Activated T-cell treated with anti-CD3 and anti-CD28 coated beads for 4 hours (primary cell): ENCODE data around the gene MOCS3.

Experiments used
- DNase-seq: peaks from one replicate; pipeline ENCODE4 v3.0.0-alpha.2; 2020

MOCS3 gene

DNA sequence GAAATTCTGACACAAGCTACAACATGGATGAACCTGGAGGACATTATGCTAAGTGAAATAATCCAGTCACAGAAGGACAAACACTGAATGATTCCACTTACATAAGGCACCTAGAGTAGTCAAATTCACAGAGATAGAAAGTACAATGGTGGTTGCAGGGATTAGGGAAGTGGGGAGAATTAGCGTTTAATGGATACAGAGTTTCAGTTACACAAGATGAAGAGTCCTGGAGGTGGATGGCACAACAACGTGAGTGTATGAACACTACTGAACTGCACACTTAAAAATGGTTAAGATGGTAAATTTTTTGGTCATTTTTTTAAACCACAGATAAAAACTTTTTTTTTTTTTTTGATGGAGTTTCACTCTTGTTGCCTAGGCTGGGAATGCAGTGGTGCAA lies 24.7 kb downstream of the MOCS3 start:
- DNase-seq: no peak

DNA sequence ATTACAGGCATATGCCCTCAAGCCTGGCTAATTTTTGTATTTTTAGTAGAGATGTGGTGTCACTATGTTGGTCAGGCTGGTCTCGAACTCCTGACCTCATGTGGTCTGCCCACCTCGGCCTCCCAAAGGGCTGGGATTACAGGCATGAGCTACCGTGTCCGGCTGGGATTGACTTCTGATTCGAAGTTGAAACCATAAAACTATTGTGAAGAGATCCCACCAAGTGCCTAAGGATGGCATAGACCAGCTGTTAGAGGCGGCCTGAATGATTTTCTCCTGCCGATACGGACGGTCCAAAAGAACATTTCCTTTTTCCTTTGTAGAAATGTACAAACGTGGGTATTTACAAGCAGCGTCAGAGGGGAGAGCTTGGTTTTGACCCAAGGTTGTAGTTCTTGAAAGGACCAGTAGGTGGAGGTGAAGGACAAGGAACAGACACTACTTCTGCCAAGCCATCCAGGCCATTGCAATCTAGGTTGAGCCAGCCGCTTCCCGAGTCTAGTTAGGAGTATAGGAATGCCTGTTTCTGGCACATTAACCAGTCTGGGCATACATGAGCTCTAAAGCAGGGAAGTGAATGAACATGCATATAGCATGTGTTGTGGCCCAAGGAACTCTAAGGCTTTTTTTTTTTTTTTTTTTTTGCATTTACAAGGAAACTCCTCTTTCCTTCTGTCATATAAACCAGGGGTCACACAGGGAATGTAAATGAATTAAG lies 29.0 kb downstream of the MOCS3 start:
- DNase-seq: peak; percentile 60

DNA sequence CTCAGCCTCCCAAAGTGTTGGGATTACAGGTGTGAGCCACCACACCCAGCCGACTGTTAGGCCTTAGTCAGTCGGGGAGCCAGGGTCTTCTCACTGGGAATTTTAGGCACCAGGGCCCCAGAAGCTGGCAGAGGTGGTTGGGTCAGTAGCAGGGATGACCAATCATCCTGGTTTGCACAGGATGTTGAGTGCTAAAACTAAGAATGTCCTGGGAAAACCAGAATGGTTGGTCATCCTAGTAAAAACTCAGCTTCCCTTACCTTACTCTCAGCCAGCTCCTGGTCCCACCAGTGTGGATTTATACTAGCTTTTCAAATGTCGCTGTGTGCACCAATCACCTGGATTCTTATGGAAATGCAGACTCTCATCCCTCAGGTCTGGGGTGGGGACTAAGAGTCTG lies 32.5 kb downstream of the MOCS3 start:
- DNase-seq: no peak

DNA sequence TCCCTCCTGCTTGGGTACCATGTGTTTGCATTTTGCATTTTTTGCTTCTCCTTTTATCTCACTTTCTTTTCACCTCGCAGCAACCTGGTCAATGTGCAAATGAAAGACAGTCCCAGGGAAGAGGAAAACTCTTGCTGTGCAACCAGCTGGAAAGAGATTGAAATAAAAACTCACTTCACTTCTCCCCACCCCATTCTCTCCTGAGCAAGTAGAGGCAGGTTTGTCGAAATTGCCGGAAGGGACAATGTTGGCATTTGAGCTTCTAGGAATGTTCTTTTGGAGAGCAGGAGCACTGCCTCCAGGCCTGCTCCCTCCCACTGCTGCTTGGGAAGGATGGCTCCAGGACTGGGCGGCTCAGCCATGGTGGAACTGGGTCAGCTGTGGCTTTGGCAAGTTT lies 33.7 kb downstream of the MOCS3 start:
- no peak for DNase-seq

DNA sequence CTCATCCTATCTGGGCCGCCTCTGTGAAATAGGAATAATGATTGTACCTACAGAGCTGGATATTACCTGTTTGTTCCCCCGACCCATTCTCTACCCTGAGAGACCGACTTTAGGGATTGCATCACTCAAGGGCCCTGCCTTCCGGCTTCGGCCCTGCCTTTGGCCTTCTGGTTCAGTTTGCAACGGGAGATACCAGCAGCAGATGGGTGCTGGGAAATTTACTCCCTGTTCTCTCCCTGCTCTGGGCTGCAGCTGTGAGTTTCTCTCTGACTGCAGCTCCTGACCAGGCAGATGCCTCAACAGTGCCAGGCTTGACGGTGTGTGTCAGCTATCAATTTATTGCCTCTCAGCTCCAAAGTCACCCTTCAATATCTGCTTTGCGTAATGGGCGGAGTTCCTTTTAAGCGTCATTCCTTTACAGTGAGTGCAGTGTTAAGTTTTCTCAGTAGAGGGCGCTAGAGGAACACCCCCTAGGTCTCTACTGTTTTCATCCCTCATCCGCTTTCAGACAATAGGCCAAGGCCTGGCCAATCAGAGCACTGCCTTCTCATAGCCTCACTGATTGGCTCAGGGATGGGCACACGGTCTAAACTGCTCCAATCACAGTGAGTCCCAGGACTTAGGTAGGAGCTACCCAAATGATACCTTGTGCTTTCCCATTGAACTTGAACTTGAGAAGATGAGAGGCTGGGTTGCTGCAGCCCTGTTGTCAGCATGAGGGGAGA lies 34.3 kb downstream of the MOCS3 start:
- no peak for DNase-seq

DNA sequence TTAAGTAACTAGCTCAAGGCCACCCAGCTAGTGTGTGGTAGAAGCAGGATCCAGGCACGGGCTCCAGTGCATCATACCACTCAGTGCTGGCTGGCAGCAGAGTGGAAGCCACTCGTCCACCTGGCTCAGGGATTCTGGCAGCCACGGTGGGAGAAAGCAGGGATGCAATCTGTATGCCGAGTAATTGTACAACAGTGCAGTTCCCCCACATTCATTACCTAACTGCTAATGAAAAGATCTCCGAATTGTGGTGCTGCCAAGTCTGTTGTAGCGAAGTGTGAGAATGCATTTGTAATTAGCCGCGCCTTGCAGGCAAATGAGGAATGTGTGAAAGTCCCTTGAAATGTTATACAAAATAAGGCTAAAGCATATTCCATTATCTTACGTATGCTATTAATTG lies 35.3 kb downstream of the MOCS3 start:
- no peak for DNase-seq

DNA sequence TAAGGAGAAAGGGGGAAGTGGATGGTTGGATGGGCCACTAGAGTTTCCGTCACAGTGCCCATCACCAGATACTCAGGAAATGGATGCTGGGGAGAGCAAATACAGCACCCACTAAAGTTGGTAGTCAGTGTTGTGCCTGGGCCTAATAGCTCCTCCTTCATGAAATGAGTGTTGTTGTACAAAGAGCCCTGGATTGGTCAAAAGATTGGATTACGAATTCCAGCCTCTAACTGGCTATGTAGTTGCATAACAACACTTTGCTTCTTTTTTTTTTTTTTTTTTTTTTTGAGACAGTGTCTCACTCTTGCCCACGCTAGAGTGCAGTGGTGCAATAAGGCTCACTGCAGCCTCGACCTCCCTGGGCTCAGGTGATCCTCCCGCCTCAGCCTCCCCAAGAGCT lies 36.9 kb downstream of the MOCS3 start:
- no peak for DNase-seq

DNA sequence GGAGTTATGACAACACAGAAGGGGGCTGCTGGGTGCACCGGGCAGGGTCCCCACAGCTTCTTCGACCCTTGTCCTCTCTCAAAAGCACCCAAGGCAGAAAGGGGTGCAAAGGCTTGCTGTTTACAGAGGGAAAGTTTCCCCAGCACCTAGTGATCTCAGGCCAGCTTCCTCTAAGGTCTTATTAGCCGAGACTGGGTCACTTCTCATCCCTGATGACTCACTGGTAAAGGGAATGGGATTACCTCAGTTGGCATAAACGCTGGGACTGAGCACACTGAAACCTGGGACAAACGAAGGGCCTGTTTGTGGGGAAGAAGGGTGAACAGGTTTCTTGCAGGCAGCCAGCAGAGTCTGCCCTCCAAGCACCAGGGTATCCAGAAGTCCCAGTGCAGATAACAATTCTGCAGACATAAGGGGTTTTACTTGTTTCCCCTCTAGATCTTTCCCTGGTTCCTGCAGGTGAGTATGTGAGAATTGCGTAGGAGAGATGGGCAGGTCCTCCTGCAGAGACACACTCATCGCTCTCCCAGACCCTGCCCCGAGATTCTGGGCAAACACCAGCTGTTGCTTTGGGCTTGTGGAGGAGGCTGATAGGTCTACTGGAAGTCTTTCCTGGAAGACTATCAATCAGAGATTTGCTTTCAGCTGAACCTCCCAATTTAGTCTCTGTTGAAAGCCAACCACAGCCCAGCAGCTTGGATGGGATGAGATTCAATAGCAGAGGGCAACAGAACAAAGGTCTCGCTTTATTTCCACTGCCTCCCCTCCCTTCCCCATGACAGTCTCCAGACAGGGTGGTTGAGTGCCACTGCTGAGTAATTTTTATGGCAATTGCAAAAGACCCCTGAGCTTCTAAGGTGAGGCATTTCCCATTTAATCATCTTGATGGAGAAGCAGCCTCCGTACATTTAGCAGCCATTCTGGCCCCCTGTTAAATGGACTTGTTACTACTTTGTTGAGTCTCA lies 38.6 kb downstream of the MOCS3 start:
- DNase-seq: no peak

DNA sequence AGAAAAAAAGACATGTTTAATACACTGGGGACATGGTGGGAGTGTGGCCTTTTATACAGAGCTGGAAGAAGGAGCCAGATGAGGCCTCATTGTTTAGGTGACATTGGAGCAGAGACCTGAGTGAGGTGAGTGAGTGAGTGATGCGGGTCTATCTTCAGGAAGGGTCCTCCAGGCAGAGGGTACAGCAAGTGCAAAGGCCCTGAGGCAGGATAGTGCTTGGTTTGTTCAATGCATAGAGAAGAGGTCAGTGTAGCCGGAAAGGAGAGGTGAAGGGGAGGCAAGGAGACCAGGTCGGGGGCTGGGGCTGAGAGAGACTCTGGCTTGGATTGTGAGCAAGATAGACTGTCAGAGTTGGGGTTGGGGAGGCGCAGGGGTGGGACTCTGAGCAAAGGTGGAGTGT lies 40.7 kb downstream of the MOCS3 start:
- no peak for DNase-seq

DNA sequence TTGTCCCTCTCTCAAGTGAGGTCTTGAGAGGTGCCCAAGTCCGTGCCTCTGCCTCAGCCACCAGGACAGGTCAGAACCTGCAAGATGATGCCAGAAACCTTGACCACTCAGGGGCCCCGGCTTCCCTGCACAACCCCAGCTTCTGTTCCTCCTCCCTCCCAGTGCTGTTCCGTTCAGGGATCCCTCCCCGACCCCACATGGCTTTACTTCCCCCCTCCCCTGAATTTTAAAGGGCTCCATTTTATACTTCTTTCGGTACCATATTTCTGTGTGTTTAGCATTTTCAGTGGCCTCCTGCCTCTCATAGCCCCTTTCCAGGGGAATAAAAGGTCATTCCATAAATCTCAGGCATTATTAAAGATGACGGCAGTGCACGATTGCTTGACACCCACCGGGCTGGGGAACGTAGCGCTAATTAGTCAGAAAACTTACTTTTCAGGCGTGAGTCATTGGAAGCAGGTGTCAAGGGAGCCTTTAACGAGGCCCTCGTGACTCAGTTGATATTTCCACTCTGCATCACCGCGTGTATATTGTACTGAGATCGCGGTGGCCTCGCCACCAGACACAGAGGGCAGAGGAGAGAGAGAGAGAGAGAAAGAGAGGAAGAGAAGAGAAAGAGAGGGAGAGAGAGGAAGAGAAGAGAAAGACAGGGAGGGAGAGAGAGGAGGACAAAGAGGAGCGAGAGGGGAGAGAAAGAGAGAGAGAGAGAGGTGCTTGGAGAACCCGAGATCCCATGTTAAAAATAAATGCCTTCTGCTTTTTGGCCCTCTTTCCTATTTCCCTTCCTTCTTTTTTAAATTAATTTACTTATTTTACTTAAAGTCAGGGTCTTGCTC lies 43.0 kb downstream of the MOCS3 start:
- DNase-seq: no peak

DNA sequence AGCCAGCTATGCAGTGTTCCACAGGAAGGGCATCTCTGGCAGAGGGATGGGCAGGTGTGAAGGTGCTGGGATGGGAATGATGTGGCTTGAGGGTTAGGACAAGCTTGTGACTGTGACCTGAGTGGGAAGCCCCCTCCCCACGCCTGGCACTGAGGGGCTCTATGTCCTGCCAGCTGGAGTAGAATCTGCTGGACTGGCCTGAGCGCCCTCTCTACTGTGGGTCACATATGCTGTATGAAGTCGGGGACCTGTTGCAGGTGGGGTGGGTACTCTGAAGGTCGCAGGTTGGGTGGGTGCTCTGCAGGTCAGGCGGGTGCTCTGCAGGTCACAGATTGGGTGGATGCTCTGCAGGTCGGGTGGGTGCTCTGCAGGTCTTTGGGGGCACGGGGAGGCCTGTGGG lies 44.0 kb downstream of the MOCS3 start:
- no peak for DNase-seq

DNA sequence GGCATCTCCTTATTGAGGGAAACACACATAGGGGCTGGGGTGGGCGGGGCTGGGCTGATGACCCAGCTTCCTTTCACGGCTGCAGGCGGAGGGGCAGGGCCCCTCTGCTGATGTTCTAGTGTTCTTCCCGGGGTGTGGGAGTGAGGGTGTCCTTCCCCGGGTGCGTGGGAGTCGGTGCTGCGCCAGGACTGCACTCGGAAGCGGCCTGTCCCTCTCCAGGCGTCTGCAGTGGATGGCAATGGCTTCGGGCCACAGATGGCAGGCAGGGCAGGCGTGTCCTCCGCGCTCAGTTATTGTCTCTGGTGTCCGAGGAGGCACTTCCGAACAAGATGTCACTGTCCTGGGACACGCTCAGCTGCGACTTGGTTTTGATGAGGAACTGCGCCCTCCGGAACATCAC lies 45.1 kb downstream of the MOCS3 start:
- DNase-seq: no peak

DNA sequence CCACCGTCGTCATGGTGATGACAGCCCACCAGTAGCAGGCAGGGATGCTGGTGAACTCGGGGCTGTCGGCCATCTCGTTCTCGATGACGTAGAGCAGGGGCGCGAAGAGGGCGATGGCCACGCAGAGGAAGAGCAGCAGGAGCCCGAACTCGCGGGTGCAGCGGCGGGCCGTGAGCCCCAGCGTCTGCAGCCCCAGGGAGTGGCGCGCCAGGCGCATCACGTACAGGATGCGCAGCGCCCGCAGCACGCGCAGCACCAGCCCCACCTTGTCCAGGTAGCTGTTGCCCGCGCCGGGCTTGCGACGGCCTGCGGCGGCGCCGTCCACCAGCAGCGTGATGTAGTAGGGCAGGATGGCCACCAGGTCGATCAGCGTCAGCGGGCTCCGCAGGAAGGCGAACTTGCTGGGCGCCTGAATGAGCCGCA lies 45.7 kb downstream of the MOCS3 start:
- DNase-seq: no peak

DNA sequence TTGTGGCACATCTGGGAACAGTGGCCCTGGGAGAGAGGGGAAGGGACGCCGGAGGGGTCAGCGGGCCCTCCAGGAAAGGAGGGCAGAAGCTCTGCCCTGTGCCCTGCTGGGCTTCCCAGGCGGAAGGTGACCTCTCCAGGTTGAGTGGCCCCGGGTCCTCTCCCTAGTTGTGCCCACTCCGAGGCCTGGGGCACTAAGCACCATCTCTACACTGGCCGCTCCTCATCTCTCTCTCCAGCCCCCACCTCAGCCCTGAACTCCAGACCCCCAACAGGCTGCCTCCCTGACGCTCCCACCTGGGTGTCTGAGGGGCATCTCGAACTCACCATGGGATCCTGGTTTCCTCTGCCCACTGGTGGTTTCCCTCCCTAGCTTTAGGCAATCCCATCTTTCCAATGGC lies 46.2 kb downstream of the MOCS3 start:
- DNase-seq: no peak

DNA sequence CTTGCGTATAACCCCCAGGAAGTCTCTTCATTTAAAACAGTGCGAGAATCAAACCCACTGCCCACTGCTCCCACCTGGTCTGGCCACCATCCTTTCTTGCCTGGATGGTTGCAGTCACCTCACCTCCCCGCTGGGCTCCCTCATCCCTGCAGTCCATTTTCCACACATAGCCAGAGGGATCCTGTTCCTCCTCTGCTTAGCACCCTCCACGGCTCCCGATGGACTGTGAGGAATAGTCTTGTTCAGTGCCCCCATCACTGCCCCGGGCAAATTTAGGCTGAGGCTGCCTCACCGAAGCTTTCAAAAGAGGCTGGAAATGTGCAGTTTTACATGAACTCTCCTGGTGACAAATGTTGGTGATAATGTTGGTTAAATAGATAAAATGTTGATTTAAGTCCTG lies 46.6 kb downstream of the MOCS3 start:
- no peak for DNase-seq

DNA sequence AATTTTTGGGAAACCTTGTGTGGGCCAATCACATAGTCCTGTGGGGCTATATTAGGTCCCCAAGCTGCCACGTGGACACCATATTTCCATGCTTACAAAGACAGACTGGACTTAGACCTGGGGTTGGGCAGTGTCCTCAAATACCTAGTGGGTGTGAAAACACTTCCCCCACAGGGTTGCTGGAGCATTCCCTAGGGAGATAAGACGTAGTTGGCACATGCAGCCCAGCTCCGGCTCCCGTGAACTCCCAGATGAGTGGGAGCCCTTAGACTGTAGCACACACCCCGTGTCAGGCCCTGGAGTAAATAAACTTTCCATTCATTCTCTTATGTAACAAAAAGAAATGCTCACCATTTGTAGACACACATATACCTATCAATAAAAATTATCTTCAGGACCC lies 50.1 kb downstream of the MOCS3 start:
- no peak for DNase-seq

DNA sequence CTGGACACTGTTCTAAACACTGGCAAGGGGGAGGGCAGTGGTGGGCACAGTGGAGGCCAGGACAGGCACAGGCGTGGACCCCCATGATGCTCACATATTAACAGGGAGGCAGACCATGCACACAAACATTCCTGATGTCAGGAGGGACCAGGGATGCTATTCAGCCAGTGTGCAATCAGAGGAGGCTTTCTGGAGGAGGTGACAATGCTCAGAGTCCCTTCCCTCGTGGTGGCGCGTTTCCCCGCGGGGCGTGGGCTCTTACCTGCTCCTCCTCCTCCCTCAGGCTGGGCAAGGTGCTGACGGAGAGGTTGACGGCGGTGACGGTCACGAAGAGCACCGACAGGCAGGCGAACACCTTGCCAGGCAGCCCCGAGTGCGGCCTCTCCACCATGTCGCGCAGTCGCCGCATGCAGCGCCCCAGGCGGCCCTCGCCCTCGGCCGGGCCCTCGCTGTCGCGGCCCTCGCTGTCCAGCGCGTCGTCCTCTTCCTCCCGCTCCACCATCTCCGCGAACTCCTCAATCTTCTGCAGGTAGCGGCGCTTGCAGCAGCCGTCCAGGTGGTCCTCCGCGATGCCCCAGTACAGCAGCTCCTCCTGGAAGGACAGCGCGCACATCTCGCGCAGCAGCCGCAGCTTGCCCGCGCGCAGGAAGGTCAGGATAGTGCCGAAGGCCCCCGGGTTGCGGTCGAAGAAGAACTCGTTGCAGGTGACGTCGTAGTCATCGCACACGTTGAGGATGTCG lies 50.9 kb downstream of the MOCS3 start:
- no peak for DNase-seq

DNA sequence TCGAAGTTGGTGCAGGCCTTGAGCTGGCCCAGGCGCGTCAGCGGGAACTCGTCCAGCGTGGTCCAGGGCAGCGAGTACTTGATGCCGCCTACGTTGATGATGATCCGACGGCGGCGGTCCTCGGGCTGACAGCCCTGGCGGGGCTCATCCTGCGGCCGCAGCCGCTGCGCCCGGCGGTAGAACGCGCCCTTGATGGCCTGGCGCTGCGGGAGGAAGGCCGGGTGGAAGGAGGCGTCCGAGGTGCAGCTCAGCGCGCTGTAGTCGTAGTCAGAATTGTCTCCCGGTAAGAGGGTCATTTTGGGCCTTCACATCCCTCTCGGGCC lies 51.4 kb downstream of the MOCS3 start:
- no peak for DNase-seq

DNA sequence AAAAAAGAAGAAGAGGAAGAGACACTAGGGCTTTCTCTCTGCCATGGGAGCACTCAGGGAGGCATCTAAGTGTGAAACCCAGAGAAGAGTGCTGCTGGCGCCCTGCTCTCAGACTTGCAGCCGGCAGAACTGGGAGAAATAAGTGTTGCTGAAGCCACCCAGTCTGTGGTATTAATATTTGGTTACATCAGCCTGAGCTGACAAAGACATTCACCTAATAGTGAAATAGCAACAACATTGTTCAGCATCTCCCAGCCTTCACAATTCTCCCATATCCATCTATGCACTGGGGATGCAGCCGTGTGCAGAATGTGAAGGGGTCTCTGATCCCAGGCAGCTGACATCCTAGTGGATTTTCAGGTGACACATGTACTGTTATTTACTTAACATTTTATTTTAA lies 52.3 kb downstream of the MOCS3 start:
- no peak for DNase-seq

DNA sequence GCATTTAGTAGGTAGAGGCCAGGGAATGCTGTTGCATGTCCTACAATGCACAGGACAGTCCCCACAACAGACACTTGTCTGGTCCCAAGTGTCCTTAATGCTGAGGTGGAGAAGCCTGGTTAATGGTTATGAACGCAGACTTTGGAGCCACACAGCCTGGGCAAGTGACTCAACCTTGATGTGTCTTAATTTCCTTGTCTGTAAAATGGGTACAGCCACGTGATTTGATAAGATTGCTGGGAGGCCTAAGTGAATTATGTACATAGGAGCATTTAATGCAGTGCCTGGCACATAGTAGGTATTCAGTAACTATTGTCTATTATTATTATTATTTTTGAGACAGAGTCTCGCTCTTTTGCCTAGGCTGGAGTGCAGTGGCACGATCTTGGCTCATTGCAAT lies 52.9 kb downstream of the MOCS3 start:
- DNase-seq: no peak

DNA sequence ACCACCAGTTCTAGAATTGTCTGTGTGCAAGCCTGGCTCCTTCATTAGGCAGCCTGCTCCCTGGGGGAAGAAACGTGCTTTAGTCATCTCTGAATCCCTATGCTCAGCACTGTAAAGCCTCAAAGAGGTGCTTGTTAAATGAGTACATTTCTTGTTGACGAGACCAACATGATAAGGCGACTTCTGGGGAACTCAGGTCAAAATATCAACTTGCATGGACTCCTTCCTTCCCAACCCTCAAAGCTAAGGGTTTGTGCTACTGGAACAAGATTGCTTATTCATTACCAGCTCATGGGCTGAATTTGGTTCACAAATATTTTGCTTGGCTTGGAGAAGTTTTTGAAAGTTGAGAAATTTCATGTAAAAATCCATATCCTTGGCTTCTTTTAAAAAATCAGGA lies 53.7 kb downstream of the MOCS3 start:
- DNase-seq: no peak
